Activated CD8-positive, alpha-beta T cell treated with anti-CD3 and anti-CD28 coated beads for 36 hours (primary cell): Measurements from ENCODE around the gene MKRN2. TPM values are rescaled to one million over a fixed set of nuclear protein-coding genes. Genes with fewer than 3 reads are reported as not detected.
"Not testable (repeated sequence)": the region's sequence is repeated elsewhere in the genome, so short reads cannot be mapped to it uniquely, and the experiment has no call there.

Experiments used
- ATAC-seq: fragments of 200-7000 bp; cut with Tn5 transposase; one replicate; pipeline ENCODE4 v1.10.0; 2021; ENCODE audit warnings: mild to moderate bottlenecking, moderate library complexity
- CTCF ChIA-PET: fragments of 350-600 bp; sonication (Branson Sonifier 250); formaldehyde crosslinking; loops from one replicate; lab custom pipeline; 2021; ENCODE audit warnings: antibody characterized with exemption; lab: Charles Lee
- POLR2A ChIA-PET: fragments of 350-600 bp; sonication (Branson Sonifier 250); formaldehyde crosslinking; loops from one replicate; lab custom pipeline; 2021; ENCODE audit warnings: antibody characterized with exemption; lab: Charles Lee
- DNase-seq: peaks from one replicate; pipeline ENCODE4 v3.0.0-alpha.2; 2020
- H3K27ac Mint-ChIP-seq: one replicate; pipeline ENCODE4 v1.8.0; 2021; ENCODE audit warnings: mild to moderate bottlenecking, mixed read lengths
- H3K27me3 Mint-ChIP-seq: one replicate; pipeline ENCODE4 v1.8.0; 2021; ENCODE audit warnings: mixed read lengths
- H3K36me3 Mint-ChIP-seq: one replicate; pipeline ENCODE4 v1.8.0; 2021; ENCODE audit warnings: low read depth, mixed read lengths
- H3K4me1 Mint-ChIP-seq: one replicate; pipeline ENCODE4 v1.8.0; 2021; ENCODE audit warnings: low read depth, mixed read lengths
- H3K4me3 Mint-ChIP-seq: one replicate; pipeline ENCODE4 v1.8.0; 2021; ENCODE audit warnings: mild to moderate bottlenecking, moderate library complexity, mixed read lengths
- H3K9me3 Mint-ChIP-seq: one replicate; pipeline ENCODE4 v1.8.0; 2021; ENCODE audit warnings: mixed read lengths
- CTCF ChIP-seq: fragments of 200-600 bp; IDR thresholded peaks from one replicate; pipeline ENCODE4 v1.8.0; 2022; ENCODE audit warnings: antibody characterized with exemption, mild to moderate bottlenecking
- intact Hi-C: fragments of 100-400 bp; cut with micrococcal nuclease; formaldehyde crosslinking; loops from one replicate; pipeline ENCODE4 v1.10.0; 2022
- total RNA-seq, 2 experiments: library from RNA; stranded (reverse); gene quantifications; one replicate each; pipeline ENCODE4 v1.2.3, GENCODE V29; 2021

MKRN2 gene
- total RNA-seq, 2 experiments from 2014 or later = 27.8 to 28.2 TPM

- Mint-ChIP-seq H3K36me3 (peaks cover 2% of the 10 kb centered on the region), H3K4me3 (no peak overlapping the region), H3K9me3 (peaks cover 1% of the 10 kb centered on the region), H3K27ac (peak overlapping the region; percentile 37), H3K27me3 (no peaks in the 10 kb centered on the region), H3K4me1 (peaks cover 63% of the 10 kb centered on the region)
- no peak for TF ChIP-seq CTCF
- CTCF ChIA-PET = interaction anchor here (0.6 to 1.2 kb wide), 5 partner anchors 15 to 183 kb away, joined by 3 read pairs; partner anchors contain the start of gene RAF1
- POLR2A ChIA-PET = interaction anchor here (1.1 to 1.3 kb wide), 2 partner anchors 11 to 37 kb away, joined by 3 read pairs; partner anchors contain the start of gene RAF1
- ATAC-seq (peak; percentile 61), DNase-seq (no peak)
- intact Hi-C loops = no loop called here
Measured at GRCh38 chr3:12627370-12627769, 70.5 kb downstream of the MKRN2 start.

GRCh38 chr3:12628813-12629212, 71.9 kb downstream of the MKRN2 start:
- DNase-seq (no peak), ATAC-seq (no peak)
- POLR2A ChIA-PET = no interaction called here
- CTCF ChIA-PET = no interaction called here
- H3K27ac Mint-ChIP-seq = no peak overlapping the region
- no peak for TF ChIP-seq CTCF
- no peaks in the 10 kb centered on the region for H3K27me3 Mint-ChIP-seq
- H3K36me3 Mint-ChIP-seq = peaks cover 8% of the 10 kb centered on the region
- peaks cover 69% of the 10 kb centered on the region for H3K4me1 Mint-ChIP-seq
- H3K9me3 Mint-ChIP-seq = peaks cover 1% of the 10 kb centered on the region
- intact Hi-C loops = no loop called here
- H3K4me3 Mint-ChIP-seq = no peak overlapping the region

DNA sequence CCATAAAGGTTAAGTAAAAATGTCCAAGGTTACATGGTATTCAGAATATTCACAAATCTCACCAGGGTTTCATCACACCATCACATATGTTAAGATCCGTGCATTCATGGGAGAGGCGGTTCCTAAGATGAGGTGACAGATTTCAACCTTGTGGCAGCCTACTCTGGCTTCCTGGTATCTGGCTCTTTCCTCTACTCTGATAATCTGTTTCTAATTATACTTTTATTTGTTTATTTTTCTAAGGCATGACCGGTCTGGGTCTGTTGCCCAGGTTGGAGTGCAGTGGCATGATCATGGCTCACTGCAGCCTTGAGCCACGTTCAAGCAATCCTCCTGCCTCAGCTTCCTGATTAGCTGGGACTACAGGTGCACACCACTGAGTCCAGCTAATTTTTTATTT, 72.7 kb downstream of the MKRN2 start:
- Mint-ChIP-seq H3K4me1 (peaks cover 65% of the 10 kb centered on the region), H3K27me3 (no peaks in the 10 kb centered on the region), H3K4me3 (no peak overlapping the region), H3K9me3 (peaks cover 1% of the 10 kb centered on the region), H3K36me3 (peaks cover 11% of the 10 kb centered on the region), H3K27ac (no peak overlapping the region)
- no peak for DNase-seq
- no peak for ATAC-seq
- ChIA-PET CTCF (no interaction called here), POLR2A (no interaction called here)
- no peak for TF ChIP-seq CTCF
- intact Hi-C loops = no loop called here

GRCh38 chr3:12630292-12630691, 73.4 kb downstream of the MKRN2 start:
- peaks cover 11% of the 10 kb centered on the region for H3K36me3 Mint-ChIP-seq
- H3K4me1 Mint-ChIP-seq = peaks cover 60% of the 10 kb centered on the region
- H3K9me3 Mint-ChIP-seq = peaks cover 1% of the 10 kb centered on the region
- CTCF ChIA-PET = no interaction called here
- H3K27ac Mint-ChIP-seq = no peak overlapping the region
- intact Hi-C loops = no loop called here
- ATAC-seq (no peak), DNase-seq (no peak)
- no peak for TF ChIP-seq CTCF
- POLR2A ChIA-PET = no interaction called here
- no peak overlapping the region for H3K4me3 Mint-ChIP-seq
- no peaks in the 10 kb centered on the region for H3K27me3 Mint-ChIP-seq

DNA sequence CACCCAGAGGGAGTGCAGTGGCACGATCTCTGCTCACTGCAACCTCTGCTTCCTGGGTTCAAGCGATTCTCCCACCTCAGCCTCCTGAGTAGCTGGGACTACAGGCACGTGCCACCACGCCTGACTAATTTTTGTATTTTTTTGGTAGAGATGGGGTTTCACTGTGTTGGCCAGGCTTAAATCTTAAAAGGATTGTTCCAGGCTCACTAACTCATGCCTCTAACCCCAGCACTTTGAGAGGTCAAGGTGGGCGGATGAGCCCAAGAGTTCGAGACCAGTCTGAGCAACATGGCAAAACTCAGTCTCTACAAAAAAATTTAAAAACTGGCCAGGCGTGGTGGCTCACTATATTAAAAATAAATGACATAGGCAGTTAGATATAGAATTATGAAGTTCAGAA, 74.0 kb downstream of the MKRN2 start:
- H3K27me3 Mint-ChIP-seq, H3K9me3 Mint-ChIP-seq, DNase-seq, POLR2A ChIA-PET, intact Hi-C loops, ATAC-seq, H3K4me3 Mint-ChIP-seq, H3K27ac Mint-ChIP-seq: not testable (repeated sequence)
- CTCF ChIA-PET = interaction anchor here (1.3 kb wide), 1 partner anchor 13 kb away, joined by 4 read pairs; no protein-coding TSS in a partner anchor
- peaks cover 11% of the 10 kb centered on the region for H3K36me3 Mint-ChIP-seq
- H3K4me1 Mint-ChIP-seq = peaks cover 55% of the 10 kb centered on the region
